Measurements from ENCODE around the gene ZP2. TPM values are rescaled to one million over a fixed set of nuclear protein-coding genes. Genes with fewer than 3 reads are reported as not detected.

Gene ZP2
- total RNA-seq, 2 experiments from 2014 or later = not detected

GRCh38 chr16:21233045-21233520 is 21.7 kb upstream of the ZP2 start:
- ChIA-PET CTCF (interaction anchor here (0.6 kb wide), 1 partner anchor 74 kb away, joined by 3 read pairs; the partner anchor contains the start of gene LDAF1), POLR2A (no interaction called here)
- Mint-ChIP-seq H3K4me3 (no peak overlapping the region), H3K27ac (no peak overlapping the region), H3K36me3 (ENCODE audit: low read depth) (no peaks in the 10 kb centered on the region), H3K4me1 (no peaks in the 10 kb centered on the region), H3K9me3 (ENCODE audit: low read depth) (no peaks in the 10 kb centered on the region), H3K27me3 (peaks cover 33% of the 10 kb centered on the region)
- intact Hi-C loops (cut with DNase I, micrococcal nuclease) = no loop called here
- ATAC-seq = no peak
- no peak for DNase-seq

GRCh38 chr16:21228361-21228872 is 17.0 kb upstream of the ZP2 start:
- intact Hi-C loops (cut with DNase I, micrococcal nuclease) = no loop called here
- Mint-ChIP-seq H3K27me3 (peaks cover 38% of the 10 kb centered on the region), H3K4me3 (no peak overlapping the region), H3K27ac (no peak overlapping the region), H3K4me1 (peaks cover 4% of the 10 kb centered on the region), H3K36me3 (ENCODE audit: low read depth) (no peaks in the 10 kb centered on the region), H3K9me3 (ENCODE audit: low read depth) (no peaks in the 10 kb centered on the region)
- ChIA-PET POLR2A (no interaction called here), CTCF (no interaction called here)
- DNase-seq (no peak), ATAC-seq (no peak)

DNA sequence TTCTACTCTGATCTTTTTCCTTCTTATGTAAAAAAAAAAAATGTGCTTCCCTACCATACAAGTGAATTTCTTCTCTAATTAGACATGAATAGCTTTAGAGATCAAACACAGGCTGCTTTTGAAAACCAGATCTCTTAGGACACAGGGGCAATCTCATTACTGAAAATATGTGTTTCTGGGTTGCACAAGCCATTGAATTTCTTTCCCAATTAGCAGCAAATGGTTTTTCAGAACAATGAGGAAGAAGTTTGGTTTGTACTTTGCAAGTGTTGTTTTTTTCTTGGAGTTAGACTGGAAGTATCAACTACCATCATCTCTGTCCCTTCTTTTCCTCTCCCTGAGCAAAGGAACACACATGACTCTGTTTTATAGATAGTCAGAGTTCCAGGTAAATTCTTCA is 16.5 kb upstream of the ZP2 start:
- H3K27ac Mint-ChIP-seq = no peak overlapping the region
- POLR2A ChIA-PET = no interaction called here
- peaks cover 35% of the 10 kb centered on the region for H3K27me3 Mint-ChIP-seq

DNA sequence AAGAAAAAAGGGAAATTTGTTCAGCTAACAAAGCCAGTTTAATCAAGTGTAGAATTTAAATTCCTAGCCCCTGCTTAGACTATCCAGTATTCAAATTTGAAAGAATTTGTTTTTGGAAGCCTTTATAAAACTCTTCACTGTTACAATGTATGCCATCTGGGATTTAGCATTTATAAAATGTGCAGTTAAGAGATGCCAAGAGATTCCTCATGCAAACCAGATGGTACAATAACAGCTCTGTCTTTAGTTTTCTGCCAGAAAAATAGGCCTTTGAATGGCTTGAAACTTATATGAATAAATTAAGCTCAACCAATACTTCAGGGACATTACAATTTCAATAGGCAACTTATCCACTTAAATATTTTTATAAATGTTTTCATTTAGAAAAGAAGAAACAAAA is 15.4 kb upstream of the ZP2 start:
- H3K27ac Mint-ChIP-seq = no peak overlapping the region
- no peak overlapping the region for H3K4me3 Mint-ChIP-seq
- no peaks in the 10 kb centered on the region for H3K36me3 Mint-ChIP-seq (ENCODE audit: low read depth)
- intact Hi-C loops (cut with DNase I, micrococcal nuclease) = no loop called here
- ChIA-PET POLR2A (no interaction called here), CTCF (interaction anchor here (0.7 to 1.4 kb wide), 2 partner anchors 24 to 1458 kb away, joined by 4 read pairs; no protein-coding TSS in a partner anchor)
- H3K27me3 Mint-ChIP-seq = peaks cover 35% of the 10 kb centered on the region
- peaks cover 4% of the 10 kb centered on the region for H3K4me1 Mint-ChIP-seq
- ATAC-seq (no peak), DNase-seq (no peak)
- no peaks in the 10 kb centered on the region for H3K9me3 Mint-ChIP-seq (ENCODE audit: low read depth)

More for the DNA sequence above, 16.5 kb upstream of the ZP2 start:
- H3K36me3 Mint-ChIP-seq (ENCODE audit: low read depth) = no peaks in the 10 kb centered on the region
- no peaks in the 10 kb centered on the region for H3K9me3 Mint-ChIP-seq (ENCODE audit: low read depth)
- CTCF ChIA-PET = interaction anchor here (1.4 kb wide), 1 partner anchor 25 kb away, joined by 4 read pairs; no protein-coding TSS in a partner anchor
- no peak for ATAC-seq
- H3K4me3 Mint-ChIP-seq = no peak overlapping the region
- H3K4me1 Mint-ChIP-seq = peaks cover 4% of the 10 kb centered on the region
- no peak for DNase-seq
- intact Hi-C loops (cut with DNase I, micrococcal nuclease) = no loop called here

- H3K9me3 Mint-ChIP-seq (ENCODE audit: low read depth) = no peaks in the 10 kb centered on the region
- ChIA-PET CTCF (no interaction called here), POLR2A (no interaction called here)
- no peak for DNase-seq
- H3K4me1 Mint-ChIP-seq = peaks cover 4% of the 10 kb centered on the region
- peaks cover 38% of the 10 kb centered on the region for H3K27me3 Mint-ChIP-seq
- ATAC-seq = peak; percentile 60
- no peak overlapping the region for H3K4me3 Mint-ChIP-seq
- no peaks in the 10 kb centered on the region for H3K36me3 Mint-ChIP-seq (ENCODE audit: low read depth)
- H3K27ac Mint-ChIP-seq = no peak overlapping the region
- intact Hi-C loops (cut with DNase I, micrococcal nuclease) = no loop called here
Measured at GRCh38 chr16:21224800-21225199, 13.4 kb upstream of the ZP2 start.

DNA sequence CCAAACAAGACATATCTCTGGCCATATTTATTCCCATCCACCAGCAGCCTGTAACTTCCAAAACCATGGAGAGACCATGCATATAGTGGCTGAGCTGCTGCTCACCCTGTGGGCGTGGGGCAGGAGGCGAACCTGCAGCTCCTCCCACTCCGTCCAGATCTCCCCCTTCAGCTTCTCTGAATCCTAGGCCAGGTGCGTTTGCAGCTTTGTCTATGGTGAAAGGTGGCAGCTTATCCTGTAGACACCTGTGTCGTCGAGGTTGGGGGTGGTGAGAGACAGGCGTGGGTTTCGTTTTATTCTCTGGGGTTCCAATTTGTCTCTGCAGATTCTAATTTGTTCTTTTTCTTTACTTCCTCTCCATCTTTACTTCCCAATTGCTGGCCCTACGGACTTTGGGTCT is 12.4 kb upstream of the ZP2 start:
- Mint-ChIP-seq H3K4me3 (no peak overlapping the region), H3K9me3 (ENCODE audit: low read depth) (no peaks in the 10 kb centered on the region), H3K27ac (no peak overlapping the region), H3K36me3 (ENCODE audit: low read depth) (no peaks in the 10 kb centered on the region), H3K4me1 (peaks cover 4% of the 10 kb centered on the region), H3K27me3 (peaks cover 35% of the 10 kb centered on the region)
- ChIA-PET CTCF (interaction anchor here (0.6 kb wide), 1 partner anchor 38 kb away, joined by 3 read pairs; no protein-coding TSS in a partner anchor), POLR2A (no interaction called here)
- DNase-seq (no peak), ATAC-seq (no peak)
- intact Hi-C loops (cut with DNase I, micrococcal nuclease) = no loop called here

- Mint-ChIP-seq H3K9me3 (ENCODE audit: low read depth) (no peaks in the 10 kb centered on the region), H3K27me3 (peaks cover 30% of the 10 kb centered on the region), H3K27ac (no peak overlapping the region), H3K4me1 (peaks cover 4% of the 10 kb centered on the region), H3K4me3 (no peak overlapping the region), H3K36me3 (ENCODE audit: low read depth) (no peaks in the 10 kb centered on the region)
- POLR2A ChIA-PET = no interaction called here
- ATAC-seq = no peak
- intact Hi-C loops (cut with DNase I, micrococcal nuclease) = no loop called here
- CTCF ChIA-PET = interaction anchor here (0.5 to 0.8 kb wide), 3 partner anchors 22 to 315 kb away, joined by 3 to 4 read pairs (median 3); no protein-coding TSS in a partner anchor
- DNase-seq = no peak
Measured at GRCh38 chr16:21222495-21223337, 11.3 kb upstream of the ZP2 start.

- CTCF ChIA-PET = interaction anchor here (0.6 kb wide), 1 partner anchor 1452 kb away, joined by 3 read pairs; no protein-coding TSS in a partner anchor
- DNase-seq = no peak
- intact Hi-C loops (cut with DNase I, micrococcal nuclease) = no loop called here
- ATAC-seq = no peak
- no peak overlapping the region for H3K27ac Mint-ChIP-seq
- no peaks in the 10 kb centered on the region for H3K9me3 Mint-ChIP-seq (ENCODE audit: low read depth)
- H3K4me3 Mint-ChIP-seq = no peak overlapping the region
- H3K27me3 Mint-ChIP-seq = peaks cover 25% of the 10 kb centered on the region
- H3K4me1 Mint-ChIP-seq = peaks cover under 1% of the 10 kb centered on the region
- POLR2A ChIA-PET = no interaction called here
- H3K36me3 Mint-ChIP-seq (ENCODE audit: low read depth) = no peaks in the 10 kb centered on the region
Measured at GRCh38 chr16:21219551-21219950, 8.2 kb upstream of the ZP2 start.

DNA sequence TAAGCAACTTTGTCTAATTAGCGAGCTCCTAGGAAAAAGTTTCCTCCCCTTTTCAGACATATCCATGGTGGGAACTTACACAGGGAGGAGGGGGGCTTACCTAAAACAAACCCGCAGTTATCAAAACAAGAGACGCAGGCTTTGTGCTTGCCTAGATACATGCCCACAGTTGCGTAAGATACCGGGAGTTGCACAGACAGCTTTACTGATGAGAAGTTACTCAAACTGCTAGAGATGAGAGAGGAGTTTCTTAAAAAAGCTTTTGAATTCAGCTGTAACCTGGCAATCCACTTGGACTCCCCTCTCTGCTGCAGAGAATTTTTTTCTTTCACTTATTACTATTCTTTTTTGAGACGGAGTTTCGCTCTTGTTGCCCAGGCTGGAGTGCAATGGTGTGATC is 6.8 kb upstream of the ZP2 start:
- ATAC-seq (no peak), DNase-seq (no peak)
- intact Hi-C loops (cut with DNase I, micrococcal nuclease) = no loop called here
- no peaks in the 10 kb centered on the region for H3K36me3 Mint-ChIP-seq (ENCODE audit: low read depth)
- no peak overlapping the region for H3K27ac Mint-ChIP-seq
- POLR2A ChIA-PET = no interaction called here
- H3K27me3 Mint-ChIP-seq = peaks cover 20% of the 10 kb centered on the region
- H3K4me3 Mint-ChIP-seq = no peak overlapping the region
- CTCF ChIA-PET = no interaction called here
- H3K4me1 Mint-ChIP-seq = no peaks in the 10 kb centered on the region
- H3K9me3 Mint-ChIP-seq (ENCODE audit: low read depth) = no peaks in the 10 kb centered on the region

- Mint-ChIP-seq H3K36me3 (ENCODE audit: low read depth) (no peaks in the 10 kb centered on the region), H3K4me3 (no peak overlapping the region), H3K27me3 (peaks cover 16% of the 10 kb centered on the region), H3K9me3 (ENCODE audit: low read depth) (no peaks in the 10 kb centered on the region), H3K4me1 (no peaks in the 10 kb centered on the region), H3K27ac (no peak overlapping the region)
- no peak for ATAC-seq
- DNase-seq = no peak
- CTCF ChIA-PET = no interaction called here
- intact Hi-C loops (cut with DNase I, micrococcal nuclease) = no loop called here
- POLR2A ChIA-PET = interaction anchor here (0.7 kb wide), 1 partner anchor 11 kb away, joined by 5 read pairs; no protein-coding TSS in a partner anchor
Measured at GRCh38 chr16:21217121-21217520, 5.7 kb upstream of the ZP2 start.

- Mint-ChIP-seq H3K27me3 (peaks cover 17% of the 10 kb centered on the region), H3K4me1 (no peaks in the 10 kb centered on the region), H3K27ac (no peak overlapping the region), H3K4me3 (no peak overlapping the region), H3K36me3 (ENCODE audit: low read depth) (no peaks in the 10 kb centered on the region), H3K9me3 (ENCODE audit: low read depth) (no peaks in the 10 kb centered on the region)
- DNase-seq (no peak), ATAC-seq (no peak)
- intact Hi-C loops (cut with DNase I, micrococcal nuclease) = no loop called here
- POLR2A ChIA-PET = no interaction called here
- CTCF ChIA-PET = interaction anchor here (0.6 kb wide), 1 partner anchor 1416 kb away, joined by 4 read pairs; no protein-coding TSS in a partner anchor
Measured at GRCh38 chr16:21214086-21214485, 2.7 kb upstream of the ZP2 start.
